GM18858 (cell line): ENCODE results near the gene IQCK.
"Not testable (repeated sequence)": the region's sequence is repeated elsewhere in the genome, so short reads cannot be mapped to it uniquely, and the experiment has no call there.

Source experiments
- ATAC-seq: cut with Tn5 transposase; IDR thresholded peaks from one replicate; pipeline ENCODE4 v1.9.1; 2021; ENCODE audit not compliant: unreplicated experiment

The IQCK gene, protein sequence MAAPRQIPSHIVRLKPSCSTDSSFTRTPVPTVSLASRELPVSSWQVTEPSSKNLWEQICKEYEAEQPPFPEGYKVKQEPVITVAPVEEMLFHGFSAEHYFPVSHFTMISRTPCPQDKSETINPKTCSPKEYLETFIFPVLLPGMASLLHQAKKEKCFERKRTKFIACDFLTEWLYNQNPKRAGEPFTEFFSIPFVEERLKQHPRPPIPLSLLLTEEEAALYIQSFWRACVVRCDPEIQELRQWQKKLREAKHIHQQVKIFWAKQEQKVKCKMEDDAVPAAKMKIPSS

GRCh38 chr16:19717741-19718623, at the start of gene IQCK, which contains the start of gene KNOP1:
Gene IQCK, plus strand, starts transcription at chr16:19718271. Its CDS starts 36 bp downstream, at chr16:19718307.
Gene KNOP1, minus strand, starts transcription at chr16:19718227. Its CDS starts 3,192 bp downstream, at chr16:19715035.
- ATAC-seq, result peak; percentile 73

DNA sequence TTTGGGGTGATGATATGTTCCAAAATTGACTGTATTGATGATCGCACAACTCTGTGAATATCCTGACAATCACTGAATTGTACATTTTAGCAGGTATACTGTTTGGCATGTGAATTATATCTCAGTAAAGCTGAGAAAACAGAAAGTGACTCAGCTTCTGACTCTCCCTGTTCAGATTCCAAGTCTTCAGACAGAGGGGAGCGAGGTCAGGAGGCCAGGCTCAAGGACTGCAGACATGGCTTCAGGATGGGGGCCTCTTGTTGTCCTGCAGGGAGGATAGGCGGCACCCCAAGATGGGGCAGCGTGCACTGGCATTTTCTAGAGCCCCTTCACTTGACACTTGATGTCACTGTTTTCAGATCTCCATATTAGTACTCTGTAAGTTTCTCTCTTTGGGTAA, 45.7 kb upstream of the IQCK start:
- no peak for ATAC-seq

GRCh38 chr16:19674485-19674884, 43.6 kb upstream of the IQCK start:
- no peak for ATAC-seq

GRCh38 chr16:19677402-19677801, 40.7 kb upstream of the IQCK start:
- no peak for ATAC-seq

GRCh38 chr16:19678804-19679203, 39.3 kb upstream of the IQCK start:
- ATAC-seq, result no peak

GRCh38 chr16:19679281-19679680, 38.8 kb upstream of the IQCK start:
- ATAC-seq, result not testable (repeated sequence)

DNA sequence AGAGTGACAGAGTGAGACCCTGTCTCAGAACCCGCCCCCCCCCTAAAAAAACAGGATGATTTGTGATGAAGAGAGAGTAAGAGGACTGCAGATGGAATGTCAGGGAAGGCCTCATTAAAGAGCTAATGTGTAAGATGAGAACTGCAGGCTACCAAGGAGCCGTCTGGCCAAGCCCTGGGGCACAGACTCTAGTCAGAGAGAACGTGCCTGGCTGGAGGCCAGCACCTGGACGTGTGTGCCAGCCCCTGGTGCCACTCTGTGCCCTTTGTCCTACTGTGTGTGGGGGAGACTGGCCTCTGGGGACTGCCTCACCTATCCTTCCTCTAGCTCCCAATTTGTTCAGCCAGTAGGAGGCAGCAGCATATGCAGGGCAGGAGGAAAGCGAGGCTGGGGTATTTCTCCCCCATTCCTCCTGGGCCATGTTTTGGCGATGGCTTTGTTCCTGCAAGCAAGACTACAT, 37.2 kb upstream of the IQCK start:
- ATAC-seq, result no peak

DNA sequence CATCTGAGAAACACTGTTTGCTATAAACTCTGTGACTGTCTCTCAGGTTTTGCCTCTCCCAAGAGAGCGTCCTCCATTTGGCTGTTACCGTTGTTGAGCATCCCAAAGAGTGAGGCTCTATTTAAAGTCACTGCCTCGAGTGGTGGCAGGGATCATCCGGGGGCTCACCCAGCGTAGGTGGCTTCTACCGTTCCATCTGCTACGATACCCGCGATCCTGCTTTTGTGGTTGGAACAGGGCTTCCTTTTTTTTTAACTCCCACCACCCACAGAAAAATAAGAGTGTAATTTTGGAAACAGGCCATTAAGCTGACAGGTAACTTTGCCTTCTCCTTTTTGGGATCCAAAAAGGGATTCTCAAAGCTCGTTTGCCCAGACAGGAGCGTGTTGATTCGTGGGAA, 36.4 kb upstream of the IQCK start:
- ATAC-seq, result no peak

DNA sequence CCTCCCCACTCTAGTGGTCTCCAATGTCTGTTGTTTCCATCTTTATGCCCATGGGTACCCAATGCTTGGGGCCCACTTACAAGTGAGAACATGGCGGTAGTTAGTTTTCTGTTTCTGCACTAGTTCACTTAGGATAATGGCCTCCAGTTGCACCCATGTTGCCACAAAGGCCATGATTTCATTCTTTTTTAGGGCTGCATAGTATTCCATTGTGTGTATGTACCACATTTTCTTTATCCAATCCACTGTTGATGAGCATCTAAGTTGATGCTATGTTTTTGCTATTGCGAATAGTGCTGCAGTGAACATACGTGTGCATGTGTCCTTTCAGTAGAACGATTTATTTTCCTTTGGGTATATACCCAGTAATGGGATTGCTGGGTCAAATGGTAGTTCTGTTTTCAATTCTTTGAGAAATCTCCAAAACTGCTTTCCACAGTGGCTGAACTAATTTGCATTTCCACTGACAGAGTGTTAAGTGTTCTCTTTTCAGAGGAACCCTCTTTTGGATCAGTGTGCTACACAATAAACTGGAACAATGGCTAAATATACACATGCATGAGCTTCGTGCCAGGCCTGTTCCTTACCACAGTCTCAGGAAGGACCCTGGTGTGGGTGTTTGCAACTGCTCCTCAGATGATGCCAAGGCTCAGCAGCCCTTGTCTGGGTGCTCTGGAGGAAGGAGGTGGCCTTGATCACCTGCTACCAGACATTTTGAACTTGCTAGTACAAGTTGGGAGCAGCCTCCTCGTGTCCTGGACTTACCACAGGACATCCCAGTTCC, 34.4 kb upstream of the IQCK start:
- no peak for ATAC-seq

DNA sequence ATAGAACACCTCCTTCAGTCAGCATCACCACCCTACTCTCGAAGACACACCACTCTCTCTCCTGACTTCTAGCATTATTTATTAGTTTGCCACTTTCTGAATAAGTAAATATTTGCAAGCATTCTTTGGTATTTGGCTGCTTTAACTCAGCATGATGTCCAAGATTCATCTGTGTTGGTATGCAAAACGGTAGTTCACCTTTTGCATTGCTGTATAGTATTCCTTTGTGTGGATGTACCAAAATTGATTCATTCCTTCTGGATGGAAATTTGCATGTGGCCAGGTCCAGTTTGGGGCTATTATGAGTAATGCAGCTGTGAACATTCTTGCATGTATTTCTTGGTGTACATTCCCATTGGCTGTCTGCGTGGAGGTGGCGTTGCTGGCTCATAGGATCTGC, 32.9 kb upstream of the IQCK start:
- no peak for ATAC-seq

DNA sequence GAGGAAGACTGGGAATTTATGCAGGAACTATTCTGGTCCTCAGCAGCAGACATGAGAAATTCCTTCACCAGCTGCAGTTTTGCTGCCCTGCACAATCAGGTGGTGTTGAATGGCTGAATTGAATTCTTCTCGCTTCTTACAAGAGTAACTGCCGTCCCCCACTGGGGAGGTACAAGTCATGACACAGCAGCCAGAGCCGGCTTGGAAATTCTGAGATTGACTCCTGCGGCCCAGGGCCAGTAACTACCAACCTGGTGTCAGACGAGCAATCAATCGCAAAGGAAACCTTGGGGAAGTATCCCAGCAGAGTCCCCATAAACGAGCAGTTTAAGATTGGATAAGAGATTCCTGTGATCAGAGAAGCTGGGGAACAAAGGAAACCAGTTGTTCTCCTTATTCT, 30.8 kb upstream of the IQCK start:
- ATAC-seq, result no peak

DNA sequence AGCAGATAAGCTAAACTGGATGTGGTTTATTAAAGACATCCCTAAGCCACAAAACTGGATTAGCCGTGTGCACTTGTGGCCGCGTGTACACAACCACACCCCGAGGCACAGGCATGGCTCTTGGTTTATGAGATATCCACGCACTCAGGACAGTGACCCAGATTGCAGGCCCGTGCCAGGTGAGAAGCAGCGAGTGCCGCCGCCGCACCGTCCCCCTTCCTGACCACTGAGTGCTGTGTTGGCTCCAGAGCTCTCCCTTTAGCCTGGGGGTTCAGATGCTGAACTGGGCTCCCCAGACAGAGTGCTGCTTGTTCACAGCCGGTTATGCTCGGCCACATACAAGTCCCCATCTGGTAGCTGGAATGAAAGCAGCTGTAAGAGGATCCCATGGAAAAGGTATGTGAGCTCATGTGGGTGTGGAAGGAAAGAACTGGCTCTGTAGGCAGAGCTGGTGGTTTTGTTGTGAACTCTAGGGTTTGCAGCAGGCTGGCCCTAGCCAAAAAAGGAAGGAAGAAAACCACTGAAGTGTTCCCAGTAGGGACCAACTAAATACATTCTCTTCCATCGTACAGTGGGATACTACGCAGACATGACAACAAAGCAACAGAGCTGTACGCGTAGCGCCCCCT, 29.6 kb upstream of the IQCK start:
- ATAC-seq, result no peak

GRCh38 chr16:19689342-19689741, 28.7 kb upstream of the IQCK start:
- no peak for ATAC-seq

DNA sequence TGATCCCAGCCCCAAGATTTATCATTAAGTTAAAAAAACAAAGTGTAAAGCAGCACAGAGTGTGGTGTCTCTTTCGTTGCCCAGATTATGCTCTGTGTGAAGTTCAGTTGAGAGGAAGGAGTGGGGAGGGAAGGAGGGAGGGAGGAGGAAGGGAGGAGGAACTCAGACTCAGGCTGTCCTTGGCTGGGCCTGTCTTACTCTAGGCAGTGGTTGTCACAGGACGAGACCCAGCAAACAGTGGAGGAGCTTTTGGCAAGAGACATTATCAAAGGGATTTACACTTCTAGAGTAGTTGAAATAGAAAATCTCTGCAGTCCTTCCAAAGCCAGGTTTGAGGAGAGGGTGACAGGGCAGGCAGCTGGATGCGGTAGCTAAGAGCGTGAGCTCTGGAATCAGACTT, 27.9 kb upstream of the IQCK start:
- ATAC-seq, result no peak

DNA sequence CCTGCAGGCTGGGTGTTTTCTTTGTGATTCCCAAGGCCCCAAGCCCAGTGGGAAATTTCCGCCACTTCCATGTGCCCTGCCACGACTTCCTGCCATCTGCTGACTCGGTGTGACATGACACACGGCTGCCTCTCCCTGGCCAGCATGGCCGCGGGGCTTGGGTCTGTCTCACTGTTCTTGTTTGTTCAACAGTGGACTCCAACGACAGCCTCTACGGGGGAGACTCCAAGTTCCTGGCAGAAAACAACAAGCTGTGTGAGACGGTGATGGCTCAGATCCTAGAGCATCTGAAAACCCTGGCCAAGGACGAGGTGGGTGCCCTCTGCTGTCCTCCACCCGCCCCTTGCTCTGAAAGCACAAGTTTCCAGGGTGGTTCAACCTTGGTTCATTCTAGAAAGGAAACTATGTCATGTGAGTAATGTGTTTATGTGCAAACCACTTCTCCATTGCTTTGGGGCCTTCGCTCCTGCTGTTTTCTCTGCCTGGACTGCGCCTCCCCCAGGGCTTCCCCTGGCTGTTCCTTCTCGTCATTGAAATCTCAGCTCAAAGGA, 26.8 kb upstream of the IQCK start:
- no peak for ATAC-seq

DNA sequence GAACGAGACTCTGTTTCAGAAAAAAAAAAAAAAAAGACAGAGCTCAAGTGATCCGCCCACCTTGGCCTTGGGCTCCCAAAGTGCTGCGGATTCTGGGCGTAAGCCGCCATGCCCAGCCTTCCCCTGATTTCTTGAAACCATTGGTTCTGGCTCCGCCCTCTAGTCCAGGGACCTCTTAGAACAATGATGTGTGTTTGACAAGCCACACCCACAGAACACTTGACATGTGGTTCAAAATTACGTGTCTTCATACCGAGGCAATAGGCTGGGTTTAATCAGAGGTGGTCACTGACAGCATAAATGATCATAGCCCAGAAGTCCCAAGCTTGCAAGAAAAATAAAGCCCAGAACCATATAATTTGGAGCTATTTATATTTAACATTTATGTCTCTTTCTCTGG, 23.1 kb upstream of the IQCK start:
- no peak for ATAC-seq

DNA sequence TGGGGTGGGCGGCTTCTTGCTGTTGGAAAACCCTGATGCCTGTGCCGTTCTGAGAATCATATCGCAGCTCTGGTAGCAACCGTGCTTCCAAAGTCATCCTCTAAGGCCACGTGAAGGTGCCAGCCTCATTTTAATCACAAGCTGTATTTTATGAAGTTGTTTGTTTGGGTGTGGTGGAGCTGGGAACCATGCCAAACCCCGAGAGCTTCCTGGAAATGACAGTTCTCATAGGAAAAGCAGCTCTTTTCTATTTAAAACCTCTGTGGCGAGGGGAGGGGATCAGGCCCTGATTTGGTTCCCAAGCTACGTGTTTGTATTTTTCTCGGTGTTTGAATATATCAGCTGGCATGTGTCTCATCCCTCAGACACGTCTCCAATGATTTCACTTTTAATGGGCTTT, 21.7 kb upstream of the IQCK start:
- ATAC-seq, result no peak

DNA sequence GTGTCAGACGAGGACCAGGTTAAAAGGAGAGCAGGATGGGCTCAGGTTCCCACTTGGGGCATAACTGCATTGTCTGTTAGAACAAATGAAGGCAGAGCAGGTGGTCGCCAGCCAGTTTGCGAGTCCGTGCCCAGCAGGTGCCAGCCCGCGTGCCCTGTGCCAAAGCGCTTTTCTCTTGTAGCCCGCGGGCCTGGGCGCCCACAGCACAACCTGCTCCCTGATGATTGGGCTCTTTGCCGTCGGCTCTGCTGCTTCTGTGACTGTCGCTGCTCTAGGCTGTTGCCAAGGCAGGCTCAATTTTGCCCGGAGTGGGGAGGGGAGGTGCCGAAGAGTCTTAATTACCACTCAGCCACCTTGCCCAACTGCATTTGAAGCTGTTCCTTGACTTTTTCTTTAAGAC, 21.1 kb upstream of the IQCK start:
- ATAC-seq, result no peak

DNA sequence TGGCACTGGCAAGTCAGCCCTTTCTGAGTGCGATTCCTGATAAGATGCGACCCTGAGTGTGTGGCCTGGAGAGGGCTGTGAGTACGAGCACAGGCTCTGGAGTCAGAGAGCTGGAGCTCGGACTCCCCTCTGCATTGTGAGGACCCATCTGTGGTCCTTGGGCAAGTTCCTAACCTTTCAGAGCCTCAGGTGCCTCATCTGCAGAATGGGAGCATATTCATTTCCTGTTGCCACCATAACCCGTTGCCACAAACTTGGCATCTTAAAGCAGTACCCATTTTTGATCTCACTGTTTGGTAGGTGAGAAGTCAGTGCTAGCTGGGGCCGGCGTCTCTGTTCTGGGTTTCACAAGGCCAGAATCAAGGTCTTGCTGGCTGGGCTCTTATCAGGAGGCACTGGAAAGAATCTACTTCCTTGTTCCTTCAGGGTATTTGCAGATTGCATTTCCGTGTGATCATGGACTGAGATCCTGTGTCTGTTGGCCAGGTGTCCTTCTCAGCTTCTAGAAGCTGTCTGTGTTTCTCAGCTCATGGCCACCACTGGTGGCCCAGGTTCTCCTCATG, 20.2 kb upstream of the IQCK start:
- ATAC-seq, result no peak
